Ovary (tissue), 3 donors: ENCODE measurements around the gene KDM2B.

ENCODE experiments used
- CTCF ChIP-seq, 3 donors: fragments of 450-650 bp in 2 of 3; fragments of 200-600 bp in 1 of 3; IDR thresholded peaks; one replicate each; pipeline versions ENCODE4 v1.5.1 to v1.8.0; 2016 to 2022; ENCODE audit warnings: antibody characterized with exemption in 3 of 3, mild to moderate bottlenecking in 1 of 3
- POLR2A ChIP-seq: fragments of 450-650 bp; IDR thresholded peaks from one replicate; pipeline ENCODE4 v1.6.1; 2017; ENCODE audit warnings: antibody characterized with exemption, mild to moderate bottlenecking, moderate library complexity
- donor health status: DM: no; HTN: no; CAD: no.

GRCh38 chr12:121558956-121559355 lies 21.9 kb downstream of the KDM2B start:
- TF ChIP-seq POLR2A (no peak), CTCF (IDR thresholded peaks at IDR 0.05) (no peak)
